GM12878 (cell line): Measurements from ENCODE around the gene ING1. TPM values are rescaled to one million over a fixed set of nuclear protein-coding genes. Genes with fewer than 3 reads are reported as not detected.

Experiments used
- BCLAF1 ChIP-seq: fragments of 450-650 bp; IDR thresholded peaks from 2 replicates; pipeline ENCODE4 v1.6.1; 2017; ENCODE audit warnings: antibody characterized with exemption, mild to moderate bottlenecking, moderate library complexity
- CHD4 ChIP-seq: fragments of 200-600 bp; sonication (generic); IDR thresholded peaks from 2 replicates; pipeline ENCODE4 v1.6.1; 2016; ENCODE audit warnings: mild to moderate bottlenecking
- HDAC2 ChIP-seq: fragments of 200-600 bp; sonication (generic); IDR thresholded peaks from 2 replicates; pipeline ENCODE4 v1.6.1; 2017
- HDGF ChIP-seq: fragments of 450-650 bp; IDR thresholded peaks from 2 replicates; pipeline ENCODE4 v1.6.1; 2016; ENCODE audit warnings: antibody characterized with exemption
- MEF2A ChIP-seq: IDR thresholded peaks from 2 replicates; pipeline ENCODE4 v1.6.1; 2011; ENCODE audit warnings: low read depth, mild to moderate bottlenecking, low read length, moderate library complexity; ENCODE audit not compliant: insufficient read depth
- MYC ChIP-seq: IDR thresholded peaks from 2 replicates; pipeline ENCODE4 v1.6.1; 2011; ENCODE audit warnings: mild to moderate bottlenecking, low read length, moderate library complexity, inconsistent platforms; ENCODE audit not compliant: insufficient read depth, insufficient replicate concordance, insufficient read length, severe bottlenecking
- NBN ChIP-seq: fragments of 450-650 bp; IDR thresholded peaks from 2 replicates; pipeline ENCODE4 v1.6.1; 2016
- NFIC ChIP-seq: IDR thresholded peaks from 2 replicates; pipeline ENCODE4 v1.6.1; 2012; ENCODE audit warnings: low read depth, mild to moderate bottlenecking, inconsistent platforms, low read length, moderate library complexity
- NR2C1 ChIP-seq: fragments of 450-650 bp; IDR thresholded peaks from 2 replicates; pipeline ENCODE4 v1.6.1; 2017; ENCODE audit warnings: antibody characterized with exemption, mild to moderate bottlenecking, moderate library complexity
- NR2C2 ChIP-seq: IDR thresholded peaks from 2 replicates; pipeline ENCODE4 v1.6.1; 2011; ENCODE audit warnings: borderline replicate concordance, low read depth; ENCODE audit not compliant: control insufficient read depth, insufficient read length
- PAX8 ChIP-seq: fragments of 450-650 bp; IDR thresholded peaks from 2 replicates; pipeline ENCODE4 v1.6.1; 2017; ENCODE audit warnings: mild to moderate bottlenecking, moderate library complexity
- STAT3 ChIP-seq: IDR thresholded peaks from 2 replicates; pipeline ENCODE4 v1.6.1; 2011; ENCODE audit warnings: low read depth, low read length, improper control_type of control experiment
- TCF3 ChIP-seq: IDR thresholded peaks from 2 replicates; pipeline ENCODE4 v1.6.1; 2012; ENCODE audit warnings: low read depth, mild to moderate bottlenecking, low read length, borderline replicate concordance; ENCODE audit not compliant: insufficient read depth
- USF1 ChIP-seq: IDR thresholded peaks from 2 replicates; pipeline ENCODE4 v1.6.1; 2011; ENCODE audit warnings: borderline replicate concordance, low read depth, mild to moderate bottlenecking, moderate library complexity, mixed read lengths, low read length; ENCODE audit not compliant: insufficient read depth; ENCODE audit errors: extremely low read length
- WRNIP1 ChIP-seq: IDR thresholded peaks from 2 replicates; pipeline ENCODE4 v1.6.1; 2011; ENCODE audit warnings: low read depth, low read length, improper control_type of control experiment, borderline replicate concordance
- ZNF207 ChIP-seq: fragments of 450-650 bp; IDR thresholded peaks from 2 replicates; pipeline ENCODE4 v1.6.1; 2014; ENCODE audit warnings: antibody characterized with exemption, mild to moderate bottlenecking, borderline replicate concordance
- ZNF217 ChIP-seq: fragments of 450-650 bp; IDR thresholded peaks from 2 replicates; pipeline ENCODE4 v1.6.1; 2017; ENCODE audit warnings: antibody characterized with exemption, mild to moderate bottlenecking
- ZNF274 ChIP-seq: IDR thresholded peaks from one replicate; pipeline ENCODE4 v1.8.0; 2011; ENCODE audit not compliant: insufficient read length, insufficient read depth
- ZZZ3 ChIP-seq: IDR thresholded peaks from 2 replicates; pipeline ENCODE4 v1.6.1; 2011; ENCODE audit warnings: low read depth; ENCODE audit not compliant: control insufficient read depth, insufficient read length
- polyA plus RNA-seq, 11 experiments: library from polyadenylated mRNA; depleted of rRNA in 4 of 11; unstranded in 6 of 11; stranded (reverse) in 5 of 11; fragments of >200 nt; fragmentation: Nextera tagmentation in 4 of 11; fragmentation: Illumina TruSeq in 1 of 11; extraction: Ambion mirVana in 4 of 11; extraction: Trizol in 1 of 11; gene quantifications; 1 replicate in 1 of 11; 2 replicates in 10 of 11; pipeline versions ENCODE4 v1.2.1 to v1.2.3, GENCODE V29; 2011 to 2016; ENCODE audit warnings: inconsistent platforms in 2 of 11, missing spikeins in 2 of 11, low read depth in 1 of 11
- total RNA-seq, 4 experiments: library from RNA; depleted of rRNA in 3 of 4; stranded (reverse); fragments of >200 nt in 3 of 4; fragmentation: Illumina TruSeq in 1 of 4; extraction: Trizol in 1 of 4; gene quantifications; 2 replicates each; pipeline versions ENCODE4 v1.2.1 to v1.2.3, GENCODE V29; 2013 to 2021
- TF ChIP-seq, protein P1 (sequence below): IDR thresholded peaks from 2 replicates; pipeline ENCODE4 v1.6.1; 2012; ENCODE audit warnings: low read length, inconsistent platforms
- TF ChIP-seq, protein P2 (sequence below): fragments of 450-650 bp; IDR thresholded peaks from 2 replicates; pipeline ENCODE4 v1.6.1; 2017; ENCODE audit warnings: mild to moderate bottlenecking, moderate library complexity

Gene ING1
- total and polyA plus RNA-seq, 10 of the 15 experiments (the other 5 are each of a cell fraction or from before 2014, with no cell fraction given): 1.3 to 20.4 (median 13.1) TPM

DNA sequence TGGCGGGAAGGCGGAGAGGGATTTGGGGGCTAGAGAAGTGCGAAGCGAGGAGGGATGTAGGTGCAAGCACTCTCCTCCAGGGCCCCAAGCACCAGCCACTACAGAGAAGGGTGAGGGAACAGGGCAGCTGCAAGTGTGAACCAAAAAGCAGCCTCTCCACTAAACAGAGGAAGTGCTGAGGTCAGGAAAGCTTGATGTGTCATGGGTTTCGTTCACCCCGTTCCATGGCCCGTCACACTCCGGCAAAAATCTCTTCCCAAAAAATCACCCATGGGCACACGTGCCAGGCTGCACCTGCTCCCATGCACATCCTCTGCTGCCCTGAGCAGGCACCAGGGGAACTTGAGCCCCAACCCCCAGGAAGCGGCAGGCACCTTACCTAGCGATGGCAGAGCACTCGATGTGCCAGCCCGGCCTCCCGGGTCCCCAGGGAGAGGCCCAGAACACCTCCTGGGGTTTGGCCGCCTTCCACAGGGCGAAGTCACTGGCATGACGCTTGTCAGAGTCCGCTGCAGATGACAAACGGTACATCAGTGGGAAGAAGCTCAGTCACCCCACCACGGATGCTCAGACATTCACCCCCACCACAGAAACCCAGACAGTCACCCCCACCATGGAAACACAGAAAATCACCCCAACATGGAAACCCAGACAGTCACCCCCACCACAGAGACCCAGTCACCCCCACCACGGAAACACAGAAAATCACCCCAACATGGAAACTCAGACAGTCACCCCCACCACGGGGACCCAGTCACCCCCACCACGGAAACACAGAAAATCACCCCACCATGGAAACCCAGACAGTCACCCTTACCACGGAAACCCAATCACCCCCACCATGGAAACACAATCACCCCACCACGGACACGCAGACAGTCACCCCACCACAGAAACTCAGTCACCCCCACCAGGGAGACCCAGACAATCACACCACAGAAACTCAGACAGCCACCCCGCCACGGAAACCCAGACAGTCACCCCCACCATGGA, 36.6 kb upstream of the ING1 start (continued):
- no peak for TF ChIP-seq BCLAF1
- TF ChIP-seq, protein P1, sequence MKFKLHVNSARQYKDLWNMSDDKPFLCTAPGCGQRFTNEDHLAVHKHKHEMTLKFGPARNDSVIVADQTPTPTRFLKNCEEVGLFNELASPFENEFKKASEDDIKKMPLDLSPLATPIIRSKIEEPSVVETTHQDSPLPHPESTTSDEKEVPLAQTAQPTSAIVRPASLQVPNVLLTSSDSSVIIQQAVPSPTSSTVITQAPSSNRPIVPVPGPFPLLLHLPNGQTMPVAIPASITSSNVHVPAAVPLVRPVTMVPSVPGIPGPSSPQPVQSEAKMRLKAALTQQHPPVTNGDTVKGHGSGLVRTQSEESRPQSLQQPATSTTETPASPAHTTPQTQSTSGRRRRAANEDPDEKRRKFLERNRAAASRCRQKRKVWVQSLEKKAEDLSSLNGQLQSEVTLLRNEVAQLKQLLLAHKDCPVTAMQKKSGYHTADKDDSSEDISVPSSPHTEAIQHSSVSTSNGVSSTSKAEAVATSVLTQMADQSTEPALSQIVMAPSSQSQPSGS: no peak
- 0 out of 2 replicates have a peak, but pooled peaks have one; percentile 32 for TF ChIP-seq TCF3
- no peak for TF ChIP-seq NR2C2
- TF ChIP-seq ZZZ3: no peak
- TF ChIP-seq HDAC2: no peak
- TF ChIP-seq NFIC: no peak
- no peak for TF ChIP-seq USF1
- no peak for TF ChIP-seq CHD4
- no peak for TF ChIP-seq NR2C1
- no peak for TF ChIP-seq MEF2A
- TF ChIP-seq ZNF207: no peak
- TF ChIP-seq ZNF217: no peak
- no peak for TF ChIP-seq PAX8
- no peak for TF ChIP-seq WRNIP1
- no peak for TF ChIP-seq HDGF
- no peak for TF ChIP-seq MYC
- TF ChIP-seq ZNF274: no peak
- TF ChIP-seq, protein P2, sequence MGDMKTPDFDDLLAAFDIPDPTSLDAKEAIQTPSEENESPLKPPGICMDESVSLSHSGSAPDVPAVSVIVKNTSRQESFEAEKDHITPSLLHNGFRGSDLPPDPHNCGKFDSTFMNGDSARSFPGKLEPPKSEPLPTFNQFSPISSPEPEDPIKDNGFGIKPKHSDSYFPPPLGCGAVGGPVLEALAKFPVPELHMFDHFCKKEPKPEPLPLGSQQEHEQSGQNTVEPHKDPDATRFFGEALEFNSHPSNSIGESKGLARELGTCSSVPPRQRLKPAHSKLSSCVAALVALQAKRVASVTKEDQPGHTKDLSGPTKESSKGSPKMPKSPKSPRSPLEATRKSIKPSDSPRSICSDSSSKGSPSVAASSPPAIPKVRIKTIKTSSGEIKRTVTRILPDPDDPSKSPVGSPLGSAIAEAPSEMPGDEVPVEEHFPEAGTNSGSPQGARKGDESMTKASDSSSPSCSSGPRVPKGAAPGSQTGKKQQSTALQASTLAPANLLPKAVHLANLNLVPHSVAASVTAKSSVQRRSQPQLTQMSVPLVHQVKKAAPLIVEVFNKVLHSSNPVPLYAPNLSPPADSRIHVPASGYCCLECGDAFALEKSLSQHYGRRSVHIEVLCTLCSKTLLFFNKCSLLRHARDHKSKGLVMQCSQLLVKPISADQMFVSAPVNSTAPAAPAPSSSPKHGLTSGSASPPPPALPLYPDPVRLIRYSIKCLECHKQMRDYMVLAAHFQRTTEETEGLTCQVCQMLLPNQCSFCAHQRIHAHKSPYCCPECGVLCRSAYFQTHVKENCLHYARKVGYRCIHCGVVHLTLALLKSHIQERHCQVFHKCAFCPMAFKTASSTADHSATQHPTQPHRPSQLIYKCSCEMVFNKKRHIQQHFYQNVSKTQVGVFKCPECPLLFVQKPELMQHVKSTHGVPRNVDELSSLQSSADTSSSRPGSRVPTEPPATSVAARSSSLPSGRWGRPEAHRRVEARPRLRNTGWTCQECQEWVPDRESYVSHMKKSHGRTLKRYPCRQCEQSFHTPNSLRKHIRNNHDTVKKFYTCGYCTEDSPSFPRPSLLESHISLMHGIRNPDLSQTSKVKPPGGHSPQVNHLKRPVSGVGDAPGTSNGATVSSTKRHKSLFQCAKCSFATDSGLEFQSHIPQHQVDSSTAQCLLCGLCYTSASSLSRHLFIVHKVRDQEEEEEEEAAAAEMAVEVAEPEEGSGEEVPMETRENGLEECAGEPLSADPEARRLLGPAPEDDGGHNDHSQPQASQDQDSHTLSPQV: no peak
- no peak for TF ChIP-seq STAT3
- TF ChIP-seq NBN: 0 out of 2 replicates have a peak, but pooled peaks have one; percentile 11
